ENCODE measurements around the gene ALPK3. TPM values are rescaled to one million over a fixed set of nuclear protein-coding genes. Genes with fewer than 3 reads are reported as not detected.
"Not testable (repeated sequence)": the region's sequence is repeated elsewhere in the genome, so short reads cannot be mapped to it uniquely, and the experiment has no call there.

ALPK3 gene
- total and polyA plus RNA-seq, 8 donors: 0.58 to 17.9 (median 3.5) TPM

GRCh38 chr15:84840741-84841429 is 23.7 kb downstream of the ALPK3 start:
- TF ChIP-seq POLR2AphosphoS5 (IDR thresholded peaks at IDR 0.05) (peak; percentile 71 to 82 (median 75)), POLR2A (IDR thresholded peaks at IDR 0.05) (no peak), EP300 (IDR thresholded peaks at IDR 0.05) (peak; percentile 95)
- TF ChIP-seq, protein P1, sequence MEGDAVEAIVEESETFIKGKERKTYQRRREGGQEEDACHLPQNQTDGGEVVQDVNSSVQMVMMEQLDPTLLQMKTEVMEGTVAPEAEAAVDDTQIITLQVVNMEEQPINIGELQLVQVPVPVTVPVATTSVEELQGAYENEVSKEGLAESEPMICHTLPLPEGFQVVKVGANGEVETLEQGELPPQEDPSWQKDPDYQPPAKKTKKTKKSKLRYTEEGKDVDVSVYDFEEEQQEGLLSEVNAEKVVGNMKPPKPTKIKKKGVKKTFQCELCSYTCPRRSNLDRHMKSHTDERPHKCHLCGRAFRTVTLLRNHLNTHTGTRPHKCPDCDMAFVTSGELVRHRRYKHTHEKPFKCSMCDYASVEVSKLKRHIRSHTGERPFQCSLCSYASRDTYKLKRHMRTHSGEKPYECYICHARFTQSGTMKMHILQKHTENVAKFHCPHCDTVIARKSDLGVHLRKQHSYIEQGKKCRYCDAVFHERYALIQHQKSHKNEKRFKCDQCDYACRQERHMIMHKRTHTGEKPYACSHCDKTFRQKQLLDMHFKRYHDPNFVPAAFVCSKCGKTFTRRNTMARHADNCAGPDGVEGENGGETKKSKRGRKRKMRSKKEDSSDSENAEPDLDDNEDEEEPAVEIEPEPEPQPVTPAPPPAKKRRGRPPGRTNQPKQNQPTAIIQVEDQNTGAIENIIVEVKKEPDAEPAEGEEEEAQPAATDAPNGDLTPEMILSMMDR (IDR thresholded peaks at IDR 0.05): no peak

GRCh38 chr15:84842781-84843180 is 25.6 kb downstream of the ALPK3 start:
- no peak for TF ChIP-seq EP300 (IDR thresholded peaks at IDR 0.05)
- TF ChIP-seq, protein P1 (IDR thresholded peaks at IDR 0.05): no peak
- TF ChIP-seq POLR2A (IDR thresholded peaks at IDR 0.05): no peak
- no peak for TF ChIP-seq POLR2AphosphoS5 (IDR thresholded peaks at IDR 0.05)
- intact Hi-C loops (cut with DNase I; ENCODE audit: low total_unique reads): no loop called here

More at GRCh38 chr15:84840741-84841429, 23.7 kb downstream of the ALPK3 start:
- intact Hi-C loops (cut with DNase I; ENCODE audit: low total_unique reads): no loop called here
- H3K4me3 ChIP-seq: no peak overlapping the region
- 35 to 73% (median 37%) methylated on average over 10 to 12 of the region's 12 CpGs for WGBS, 5 donors
- peaks cover 0 to 3% (median 0%) of the 10 kb centered on the region in 4 donors for H3K36me3 ChIP-seq
- H3K9me3 ChIP-seq: no peaks in the 10 kb centered on the region
- DNase-seq: peak; percentile 83 to 92
- peaks cover 25 to 74% (median 46%) of the 10 kb centered on the region in 4 donors for H3K4me1 ChIP-seq
- H3K27ac ChIP-seq: peak overlapping the region; percentile 82 to 96 (median 92)
- no peaks in the 10 kb centered on the region for H3K27me3 ChIP-seq

DNA sequence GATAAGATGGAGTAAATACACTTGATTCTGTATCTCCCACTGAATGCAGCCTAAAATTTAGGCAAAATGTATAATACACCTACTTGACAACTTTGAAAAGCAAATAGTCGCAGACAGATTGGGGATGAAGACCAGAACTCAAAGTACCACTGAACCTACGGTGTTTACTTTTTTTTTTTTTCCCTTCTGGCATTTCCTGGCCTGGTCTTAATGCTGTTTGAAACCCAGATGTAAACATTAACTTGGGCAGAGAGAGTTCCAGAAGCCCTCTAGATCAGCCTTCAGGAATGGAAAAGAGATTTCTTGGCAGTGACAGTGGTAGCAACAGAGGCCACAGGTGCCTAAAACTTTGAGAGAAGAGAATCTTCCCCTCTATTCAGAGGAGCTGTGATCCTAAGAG is 27.8 kb downstream of the ALPK3 start:
- DNase-seq: no peak
- TF ChIP-seq POLR2AphosphoS5 (IDR thresholded peaks at IDR 0.05): no peak
- TF ChIP-seq EP300 (IDR thresholded peaks at IDR 0.05): no peak
- TF ChIP-seq, protein P1 (IDR thresholded peaks at IDR 0.05): no peak
- no peak for TF ChIP-seq POLR2A (IDR thresholded peaks at IDR 0.05)
- Histone ChIP-seq H3K27ac (peak overlapping the region; percentile 7 to 96 (median 77)), H3K9me3 (peaks cover 0 to 14% (median 9%) of the 10 kb centered on the region in 4 donors), H3K4me1 (peaks cover 23 to 57% (median 36%) of the 10 kb centered on the region in 4 donors), H3K36me3 (no peaks in the 10 kb centered on the region), H3K27me3 (no peaks in the 10 kb centered on the region), H3K4me3 (no peak overlapping the region)
- intact Hi-C loops (cut with DNase I; ENCODE audit: low total_unique reads): no loop called here
- 21 to 48% (median 25%) methylated on average over 2 of the region's 2 CpGs for WGBS, 5 donors

More at GRCh38 chr15:84842781-84843180, 25.6 kb downstream of the ALPK3 start:
- DNase-seq: no peak
- peaks cover 0 to 14% (median 9%) of the 10 kb centered on the region in 4 donors for H3K9me3 ChIP-seq
- H3K27me3 ChIP-seq: no peaks in the 10 kb centered on the region
- H3K36me3 ChIP-seq: peaks cover 0 to 3% (median 0%) of the 10 kb centered on the region in 4 donors
- H3K4me3 ChIP-seq: no peak overlapping the region
- peaks cover 25 to 71% (median 44%) of the 10 kb centered on the region in 4 donors for H3K4me1 ChIP-seq
- H3K27ac ChIP-seq: peak overlapping the region in 4 of 5 donors; percentile 26 to 96 (median 92)
- WGBS, 5 donors: 86 to 100% (median 91%) methylated on average over 1 of the region's 1 CpG

GRCh38 chr15:84845631-84846030 is 28.5 kb downstream of the ALPK3 start:
- WGBS, 5 donors: 47 to 67% (median 63%) methylated on average over 7 of the region's 7 CpGs
- peak; percentile 52 to 78 for DNase-seq
- intact Hi-C loops (cut with DNase I; ENCODE audit: low total_unique reads); H3K27me3 ChIP-seq; H3K36me3 ChIP-seq; H3K4me3 ChIP-seq: not testable (repeated sequence)
- H3K9me3 ChIP-seq: peaks cover 0 to 14% (median 9%) of the 10 kb centered on the region in 4 donors
- peaks cover 16 to 50% (median 30%) of the 10 kb centered on the region in 4 donors for H3K4me1 ChIP-seq
- TF ChIP-seq, protein P1 (IDR thresholded peaks at IDR 0.05): peak in 5 of 7 experiments; percentile 58 to 77 (median 70)
- TF ChIP-seq POLR2AphosphoS5 (IDR thresholded peaks at IDR 0.05): peak in 1 of 3 donors; percentile 34
- H3K27ac ChIP-seq: peak overlapping the region in 4 of 5 donors; percentile 64 to 96 (median 78)

Measured in stomach (tissue), 9 donors.